ENCODE results near the gene ELOVL7. TPM values are rescaled to one million over a fixed set of nuclear protein-coding genes. Genes with fewer than 3 reads are reported as not detected.
"Not testable (repeated sequence)": the region's sequence is repeated elsewhere in the genome, so short reads cannot be mapped to it uniquely, and the experiment has no call there.

ELOVL7 gene
- total RNA-seq, 1 experiment from 2014 or later = 2.5 TPM

DNA sequence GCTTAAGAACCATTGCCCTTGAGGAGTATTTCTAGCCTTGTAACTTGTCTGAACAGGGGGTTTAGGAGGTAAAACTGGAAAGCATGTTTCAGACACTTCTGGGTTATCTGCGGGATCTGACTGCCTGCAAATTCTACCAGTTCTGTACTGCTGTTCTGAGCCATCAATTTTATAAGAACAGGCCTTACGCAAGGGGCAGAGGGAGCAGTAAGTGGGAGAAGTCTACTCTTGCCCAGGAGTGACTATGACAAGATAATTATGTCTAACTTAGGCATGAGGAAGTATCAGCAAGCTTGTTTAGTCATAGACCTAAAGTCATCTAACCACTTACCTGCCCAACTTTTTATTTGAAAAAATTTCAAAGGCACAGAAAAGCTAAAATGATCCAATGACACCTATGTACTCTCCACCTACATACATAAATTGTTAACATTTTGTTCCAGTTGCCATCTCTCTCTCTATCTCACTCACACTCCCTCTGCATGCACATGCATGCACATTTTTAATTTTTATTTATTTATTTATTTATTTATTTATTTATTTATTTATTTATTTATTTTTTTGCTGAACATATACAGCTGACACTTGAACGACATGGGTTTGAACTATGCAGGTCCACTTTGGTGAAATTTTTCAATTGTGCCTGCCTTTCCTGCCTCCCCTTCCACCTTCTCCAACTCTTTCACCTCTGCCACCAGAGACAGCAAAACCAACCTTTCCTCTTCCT lies 125.7 kb downstream of the ELOVL7 start:
- Histone ChIP-seq H3K23ac (ENCODE audit: insufficient read length, low read depth, low read length) (no peak overlapping the region), H3K9me3 (ENCODE audit: control insufficient read depth, low read depth, low read length) (no peaks in the 10 kb centered on the region), H3K4me1 (ENCODE audit: insufficient read depth, low read length) (no peaks in the 10 kb centered on the region), H3K4me2 (ENCODE audit: insufficient read depth, insufficient read length, low read length) (no peak overlapping the region), H3K14ac (ENCODE audit: insufficient read depth, low read length) (no peak overlapping the region), H2BK20ac (ENCODE audit: low read depth, low read length, poor library complexity, severe bottlenecking) (no peak overlapping the region), H2BK12ac (ENCODE audit: insufficient read length, low read depth, low read length) (no peak overlapping the region), H4K8ac (replicated peaks; ENCODE audit: insufficient read length, low read depth, low read length) (no peak overlapping the region), H3K23me2 (ENCODE audit: insufficient read length, low read depth, low read length, poor library complexity, severe bottlenecking) (peaks cover 2% of the 10 kb centered on the region), H3K18ac (ENCODE audit: insufficient read length, low read depth, low read length) (no peak overlapping the region), H3K79me2 (ENCODE audit: insufficient read depth, low read length) (no peaks in the 10 kb centered on the region), H4K20me1 (ENCODE audit: control insufficient read depth, insufficient read depth, insufficient read length) (no peaks in the 10 kb centered on the region), H3K9ac (ENCODE audit: extremely low read depth, insufficient read length, low read length) (no peak overlapping the region), H3K56ac (ENCODE audit: insufficient read length, low read depth, low read length) (no peak overlapping the region), H2BK120ac (ENCODE audit: low read depth, low read length, poor library complexity, severe bottlenecking) (no peak overlapping the region), H3K79me1 (ENCODE audit: insufficient read depth, low read depth, low read length, poor library complexity, severe bottlenecking) (no peaks in the 10 kb centered on the region), H4K5ac (ENCODE audit: insufficient read length, low read depth, low read length) (no peak overlapping the region), H2AK5ac (ENCODE audit: insufficient read length, low read length) (no peak overlapping the region), H3K4ac (ENCODE audit: low read depth, low read length) (no peak overlapping the region), H3K27me3 (ENCODE audit: insufficient read depth, low read length) (no peaks in the 10 kb centered on the region), H3T11ph (ENCODE audit: low read length) (no peak overlapping the region), H3K27ac (ENCODE audit: insufficient read length, low read depth, low read length) (no peak overlapping the region), H2BK15ac (ENCODE audit: low read depth, low read length) (no peak overlapping the region), H2AFZ (ENCODE audit: low read length) (no peak overlapping the region), H2BK5ac (ENCODE audit: insufficient read length, low read length) (no peak overlapping the region), H4K91ac (ENCODE audit: insufficient read length, low read depth, low read length) (no peak overlapping the region)
- Mint-ChIP-seq H3K27ac (peak overlapping the region in 1 of 3 experiments; percentile 40; a peak in 1 of 7 replicates), H3K9me3 (peaks cover 3 to 11% of the 10 kb centered on the region in 2 experiments; a peak in 4 of 5 replicates), H3K27me3 (ENCODE audit: low read depth) (peaks cover 5% of the 10 kb centered on the region; the same call in 1 of the 2 replicates), H3K4me3 (no peak overlapping the region), H3K36me3 (ENCODE audit: insufficient read depth in 1 of 3, low read depth in 3 of 3) (peaks cover 0 to 2% (median 0%) of the 10 kb centered on the region in 3 experiments; a peak in 1 of 7 replicates), H3K4me1 (peaks cover 2 to 7% of the 10 kb centered on the region in 2 experiments)
- TF ChIP-seq CTCF (conservative IDR thresholded peaks at IDR 0.05) = no peak
- no CpG with 5 or more reads among the region's 3 CpGs for WGBS (ENCODE audit: extremely low coverage, insufficient read length, low lambda C conversion rate)
- DNase-seq = no peak

GRCh38 chr5:60715201-60715928 lies 128.7 kb downstream of the ELOVL7 start:
- not testable (repeated sequence) for H3K4ac ChIP-seq (ENCODE audit: low read depth, low read length); H3K14ac ChIP-seq (ENCODE audit: insufficient read depth, low read length); H2AK5ac ChIP-seq (ENCODE audit: insufficient read length, low read length); H2BK120ac ChIP-seq (ENCODE audit: low read depth, low read length, poor library complexity, severe bottlenecking); H4K20me1 ChIP-seq (ENCODE audit: control insufficient read depth, insufficient read depth, insufficient read length); H3K23me2 ChIP-seq (ENCODE audit: insufficient read length, low read depth, low read length, poor library complexity, severe bottlenecking); H3K27ac Mint-ChIP-seq; H3K27me3 ChIP-seq (ENCODE audit: insufficient read depth, low read length); DNase-seq; H2BK5ac ChIP-seq (ENCODE audit: insufficient read length, low read length); H4K91ac ChIP-seq (ENCODE audit: insufficient read length, low read depth, low read length); H3K9ac ChIP-seq (ENCODE audit: extremely low read depth, insufficient read length, low read length); H3K36me3 Mint-ChIP-seq (ENCODE audit: insufficient read depth in 1 of 3, low read depth in 3 of 3); H2BK20ac ChIP-seq (ENCODE audit: low read depth, low read length, poor library complexity, severe bottlenecking); H3K79me1 ChIP-seq (ENCODE audit: insufficient read depth, low read depth, low read length, poor library complexity, severe bottlenecking); H3K27me3 Mint-ChIP-seq (ENCODE audit: low read depth); H2BK15ac ChIP-seq (ENCODE audit: low read depth, low read length); H3K4me1 Mint-ChIP-seq; H3K4me2 ChIP-seq (ENCODE audit: insufficient read depth, insufficient read length, low read length); H2BK12ac ChIP-seq (ENCODE audit: insufficient read length, low read depth, low read length); H3K56ac ChIP-seq (ENCODE audit: insufficient read length, low read depth, low read length); H3K27ac ChIP-seq (ENCODE audit: insufficient read length, low read depth, low read length); H3K79me2 ChIP-seq (ENCODE audit: insufficient read depth, low read length); H3K4me1 ChIP-seq (ENCODE audit: insufficient read depth, low read length); H3K9me3 ChIP-seq (ENCODE audit: control insufficient read depth, low read depth, low read length); H2AFZ ChIP-seq (ENCODE audit: low read length); H3K18ac ChIP-seq (ENCODE audit: insufficient read length, low read depth, low read length); H3K23ac ChIP-seq (ENCODE audit: insufficient read length, low read depth, low read length); H4K5ac ChIP-seq (ENCODE audit: insufficient read length, low read depth, low read length); H3K4me3 Mint-ChIP-seq; H4K8ac ChIP-seq (replicated peaks; ENCODE audit: insufficient read length, low read depth, low read length); H3T11ph ChIP-seq (ENCODE audit: low read length)
- peaks cover 3 to 14% of the 10 kb centered on the region in 2 experiments; a peak in 4 of 5 replicates for H3K9me3 Mint-ChIP-seq
- no CpG with 5 or more reads among the region's 3 CpGs for WGBS (ENCODE audit: extremely low coverage, insufficient read length, low lambda C conversion rate)
